ENCODE data around the gene ZNF555. TPM values are rescaled to one million over a fixed set of nuclear protein-coding genes. Genes with fewer than 3 reads are reported as not detected.

Gene ZNF555
- total RNA-seq = 1 to 10 TPM; 3.9 to 4.3 TPM

DNA sequence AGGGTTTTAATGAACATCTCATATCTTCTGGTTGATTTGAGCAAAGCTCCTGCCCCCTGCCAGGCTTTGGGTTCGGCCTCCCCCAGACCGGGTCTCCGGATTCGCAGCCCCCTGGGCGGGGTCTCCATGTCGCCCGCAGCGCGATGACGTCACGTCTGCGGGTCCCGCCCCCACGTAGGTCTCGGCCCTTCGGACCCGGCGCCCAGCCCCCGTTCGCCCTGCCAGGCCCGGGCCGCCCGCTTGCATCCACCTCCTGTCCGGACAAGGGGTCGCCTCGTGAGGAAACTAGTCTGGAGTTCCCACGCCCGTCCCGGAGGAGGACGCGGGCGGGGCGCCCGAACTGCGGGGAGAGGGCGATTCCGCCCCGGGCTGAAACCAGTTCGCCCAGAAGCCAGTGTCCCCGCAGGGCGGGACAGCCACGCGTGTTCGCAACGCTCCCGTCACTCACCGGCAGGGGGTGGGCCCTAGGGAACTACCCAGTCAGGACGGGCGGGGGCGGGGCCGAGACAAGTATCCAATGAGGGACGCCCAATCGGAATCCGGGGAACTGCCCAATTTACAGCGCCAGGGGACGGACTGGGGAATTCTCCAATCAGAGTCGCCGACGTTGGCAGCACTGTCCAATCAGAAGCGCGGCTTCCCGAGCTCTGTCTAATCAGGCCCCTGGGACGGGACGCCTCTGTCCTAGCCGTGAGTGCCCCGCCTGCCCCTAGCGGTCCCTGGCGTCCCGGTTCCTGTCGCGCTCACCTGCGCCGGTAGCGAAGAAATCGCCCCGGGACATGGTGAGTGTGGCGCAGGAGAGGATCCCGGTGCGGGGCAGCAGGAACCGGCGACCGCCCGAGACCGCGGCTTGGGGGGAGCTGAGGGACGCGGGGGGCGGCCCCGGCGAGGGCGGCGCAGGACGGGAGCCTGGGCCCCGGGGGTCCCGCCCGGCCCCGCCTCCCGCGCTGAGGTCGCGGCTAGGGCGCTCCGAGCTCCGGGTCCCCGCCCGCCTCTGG lies at the start of gene ZNF555:
Gene ZNF555 (plus strand): TSS at position 682 of the 998 bp plus-strand sequence. CDS start 98 bp downstream, at position 780.

GRCh38 chr19:2819540-2820111 lies 21.6 kb upstream of the ZNF555 start, which contains the start of gene ZNF554:
Gene ZNF554, plus strand, starts transcription at chr19:2819868. Its CDS starts 204 bp downstream, at chr19:2820072.

GRCh38 chr19:2867025-2867991 lies 26.0 kb downstream of the ZNF555 start, which contains the start of gene ZNF556:
Gene ZNF556, plus strand, starts transcription at chr19:2867335. Its CDS starts 87 bp downstream, at chr19:2867422.

DNA sequence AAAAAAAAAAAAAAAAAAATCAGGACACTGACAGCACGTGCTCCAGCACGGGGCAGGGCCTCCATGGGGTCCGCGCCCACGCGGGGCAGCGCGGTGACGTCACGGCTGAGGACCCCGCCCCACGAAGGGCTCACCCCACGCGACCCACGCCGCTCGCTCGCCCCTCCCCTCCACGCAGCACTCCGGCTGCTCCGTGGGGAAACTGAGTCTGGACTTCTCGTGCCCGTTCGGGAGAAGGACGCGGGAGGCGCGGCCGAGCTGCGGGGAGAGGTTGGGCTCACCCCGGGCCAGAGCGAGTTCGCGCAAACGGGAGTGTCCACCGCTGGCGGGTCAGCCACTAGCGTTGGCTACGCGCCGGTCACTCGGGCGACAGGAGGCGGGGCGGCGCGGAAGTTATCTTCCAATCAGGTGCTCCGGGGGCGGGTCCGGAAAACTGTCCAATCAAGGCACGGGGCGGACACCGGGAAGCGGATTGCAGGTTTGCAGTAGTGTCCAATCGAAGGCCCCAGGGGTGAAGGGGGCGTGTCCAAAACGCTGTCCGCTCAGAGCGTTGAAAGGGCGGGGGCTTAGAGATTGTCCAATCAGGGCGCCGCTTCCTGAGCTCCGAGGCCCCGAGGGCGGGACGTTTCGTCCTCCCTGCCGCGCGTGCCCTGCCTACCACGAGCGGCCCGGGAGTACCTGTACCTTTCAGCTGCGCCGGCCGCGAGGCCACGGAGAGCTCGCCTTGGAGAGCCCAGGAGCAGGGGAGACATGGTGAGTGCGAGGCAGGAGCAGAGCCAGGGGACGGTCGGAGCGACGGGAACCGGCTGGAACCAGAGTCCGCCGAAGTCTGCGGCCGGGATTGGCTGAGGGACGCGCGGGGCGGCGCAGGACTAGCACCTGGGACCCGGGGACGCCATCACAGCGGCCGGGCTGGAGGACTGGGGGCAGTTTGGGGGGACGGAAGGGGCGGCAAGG lies 59.3 kb downstream of the ZNF555 start, which contains the start of gene ZNF57:
Gene ZNF57 (plus strand): TSS at position 633 of the 957 bp plus-strand sequence. CDS start 118 bp downstream, at position 751.

Other genes starting within 250 kb of the ZNF555 start
- gene GNG7, start 138.8 kb upstream of the ZNF555 start, total RNA-seq = under 1 TPM; 0.68 to 0.72 TPM
- not detected for gene DIRAS1, start 120.1 kb upstream of the ZNF555 start, total RNA-seq
- 10 to 100 TPM; 18.5 to 21.5 TPM for gene SLC39A3, start 101.5 kb upstream of the ZNF555 start, total RNA-seq
- 10 to 100 TPM; 37.6 to 37.8 TPM for gene SGTA, start 58.2 kb upstream of the ZNF555 start, total RNA-seq
- 10 to 100 TPM; 62.0 to 66.6 TPM for gene THOP1, start 56.0 kb upstream of the ZNF555 start, total RNA-seq
- 1 to 10 TPM; 3.3 to 3.8 TPM for gene ZNF554, start 21.6 kb upstream of the ZNF555 start, total RNA-seq
- gene ZNF556, start 25.9 kb downstream of the ZNF555 start, total RNA-seq = not detected
- 1 to 10 TPM; 3.5 to 3.8 TPM for gene ZNF57, start 59.5 kb downstream of the ZNF555 start, total RNA-seq
- gene ZNF77, start 103.5 kb downstream of the ZNF555 start, total RNA-seq = 1 to 10 TPM; 3.8 to 4.3 TPM
- gene TLE6, start 136.1 kb downstream of the ZNF555 start, total RNA-seq = 1 to 10 TPM; 1.2 to 2.1 TPM
- 1 to 10 TPM; 1.1 to 1.9 TPM for gene TLE2, start 187.8 kb downstream of the ZNF555 start, total RNA-seq
- 100 to 1,000 TPM; 817 to 819 TPM for gene TLE5, start 221.0 kb downstream of the ZNF555 start, total RNA-seq